ENCODE results near the gene HNRNPF.

DNA sequence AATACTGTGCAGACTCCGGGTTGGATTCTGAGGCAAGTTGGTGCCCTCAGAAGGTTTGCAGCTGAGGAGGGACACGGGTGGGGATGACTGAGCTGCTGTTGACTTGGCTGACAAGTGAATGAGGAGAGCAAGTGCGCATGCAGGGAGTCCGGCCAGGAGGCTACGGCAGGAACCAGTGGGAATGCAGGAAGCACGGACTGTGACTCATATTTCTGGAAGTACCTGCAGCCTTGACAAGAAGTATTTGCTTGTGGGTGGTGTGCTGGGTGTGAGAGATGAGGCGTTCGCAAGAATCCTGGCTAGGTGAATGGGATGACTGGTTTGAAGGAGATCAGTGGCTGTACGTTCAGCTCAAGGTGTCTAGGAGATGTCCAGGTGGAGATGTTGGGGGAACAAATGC, 68.4 kb downstream of the HNRNPF start:
- TF ChIP-seq POLR2A (IDR thresholded peaks at IDR 0.05): no peak
- TF ChIP-seq, protein P1, sequence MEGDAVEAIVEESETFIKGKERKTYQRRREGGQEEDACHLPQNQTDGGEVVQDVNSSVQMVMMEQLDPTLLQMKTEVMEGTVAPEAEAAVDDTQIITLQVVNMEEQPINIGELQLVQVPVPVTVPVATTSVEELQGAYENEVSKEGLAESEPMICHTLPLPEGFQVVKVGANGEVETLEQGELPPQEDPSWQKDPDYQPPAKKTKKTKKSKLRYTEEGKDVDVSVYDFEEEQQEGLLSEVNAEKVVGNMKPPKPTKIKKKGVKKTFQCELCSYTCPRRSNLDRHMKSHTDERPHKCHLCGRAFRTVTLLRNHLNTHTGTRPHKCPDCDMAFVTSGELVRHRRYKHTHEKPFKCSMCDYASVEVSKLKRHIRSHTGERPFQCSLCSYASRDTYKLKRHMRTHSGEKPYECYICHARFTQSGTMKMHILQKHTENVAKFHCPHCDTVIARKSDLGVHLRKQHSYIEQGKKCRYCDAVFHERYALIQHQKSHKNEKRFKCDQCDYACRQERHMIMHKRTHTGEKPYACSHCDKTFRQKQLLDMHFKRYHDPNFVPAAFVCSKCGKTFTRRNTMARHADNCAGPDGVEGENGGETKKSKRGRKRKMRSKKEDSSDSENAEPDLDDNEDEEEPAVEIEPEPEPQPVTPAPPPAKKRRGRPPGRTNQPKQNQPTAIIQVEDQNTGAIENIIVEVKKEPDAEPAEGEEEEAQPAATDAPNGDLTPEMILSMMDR (IDR thresholded peaks at IDR 0.05): no peak
